HFF-Myc (cell line): Measurements from ENCODE around the gene NECAB3.

Source experiments
- DNase-seq: peaks from one replicate; pipeline ENCODE4 v3.0.0-alpha.2; 2011; ENCODE audit warnings: low read depth; ENCODE audit errors: extremely low read depth
- H3K4me3 ChIP-seq: replicated peaks from 2 replicates; pipeline ENCODE4 v1.5.1; 2011; ENCODE audit warnings: low read depth, mild to moderate bottlenecking, control low read depth, low read length
- CTCF ChIP-seq: IDR thresholded peaks from 2 replicates; pipeline ENCODE4 v1.5.1; 2012; ENCODE audit warnings: mild to moderate bottlenecking, low read depth, low read length, control low read depth; ENCODE audit errors: missing control alignments

The NECAB3 gene

GRCh38 chr20:33696448-33696847, 22.2 kb upstream of the NECAB3 start:
- no peak for TF ChIP-seq CTCF
- DNase-seq: no peak
- no peak overlapping the region for H3K4me3 ChIP-seq

- no peak for DNase-seq
- TF ChIP-seq CTCF: no peak
Observed at GRCh38 chr20:33694639-33695012, 20.4 kb upstream of the NECAB3 start.

GRCh38 chr20:33693741-33694638, 19.8 kb upstream of the NECAB3 start:
- H3K4me3 ChIP-seq: no peak overlapping the region
- DNase-seq: no peak
- TF ChIP-seq CTCF: no peak

More at GRCh38 chr20:33694639-33695012, 20.4 kb upstream of the NECAB3 start:
- H3K4me3 ChIP-seq: no peak overlapping the region

GRCh38 chr20:33693289-33693688, 19.1 kb upstream of the NECAB3 start:
- H3K4me3 ChIP-seq: no peak overlapping the region
- no peak for TF ChIP-seq CTCF
- DNase-seq: no peak

- no peak overlapping the region for H3K4me3 ChIP-seq
- no peak for DNase-seq
- no peak for TF ChIP-seq CTCF
Observed at GRCh38 chr20:33689973-33690372, 15.7 kb upstream of the NECAB3 start.

- TF ChIP-seq CTCF: no peak
- no peak for DNase-seq
- no peak overlapping the region for H3K4me3 ChIP-seq
Observed at GRCh38 chr20:33689493-33689892, 15.3 kb upstream of the NECAB3 start.
